ENCODE results near the gene BEAN1.

BEAN1 gene

GRCh38 chr16:66395806-66396555, 31.1 kb upstream of the BEAN1 start:
- DNase-seq (ENCODE audit: low spot score) = no peak

GRCh38 chr16:66397736-66398433, 29.2 kb upstream of the BEAN1 start:
- no peak for DNase-seq (ENCODE audit: low spot score)

GRCh38 chr16:66399031-66399430, 28.1 kb upstream of the BEAN1 start:
- DNase-seq (ENCODE audit: low spot score) = no peak

- no peak for DNase-seq (ENCODE audit: low spot score)
Measured at GRCh38 chr16:66399930-66400329, 27.2 kb upstream of the BEAN1 start.

- DNase-seq (ENCODE audit: low spot score) = no peak
Measured at GRCh38 chr16:66400503-66401380, 26.4 kb upstream of the BEAN1 start.

- no peak for DNase-seq (ENCODE audit: low spot score)
Measured at GRCh38 chr16:66401610-66402009, 25.5 kb upstream of the BEAN1 start.

- DNase-seq (ENCODE audit: low spot score) = no peak
Measured at GRCh38 chr16:66402166-66402565, 24.9 kb upstream of the BEAN1 start.

- no peak for DNase-seq (ENCODE audit: low spot score)
Measured at GRCh38 chr16:66402591-66403230, 24.4 kb upstream of the BEAN1 start.

GRCh38 chr16:66403531-66404145, 23.5 kb upstream of the BEAN1 start:
- DNase-seq (ENCODE audit: low spot score) = no peak

GRCh38 chr16:66405057-66405783, 21.9 kb upstream of the BEAN1 start:
- no peak for DNase-seq (ENCODE audit: low spot score)

- DNase-seq (ENCODE audit: low spot score) = peak; percentile 78
Measured at GRCh38 chr16:66406534-66407221, 20.4 kb upstream of the BEAN1 start.

- peak; percentile 56 for DNase-seq (ENCODE audit: low spot score)
Measured at GRCh38 chr16:66408163-66409048, 18.7 kb upstream of the BEAN1 start.

GRCh38 chr16:66409156-66409555, 17.9 kb upstream of the BEAN1 start:
- DNase-seq (ENCODE audit: low spot score) = no peak

GRCh38 chr16:66412182-66412581, 14.9 kb upstream of the BEAN1 start:
- DNase-seq (ENCODE audit: low spot score) = no peak

- DNase-seq (ENCODE audit: low spot score) = no peak
Measured at GRCh38 chr16:66414891-66415290, 12.2 kb upstream of the BEAN1 start.

- no peak for DNase-seq (ENCODE audit: low spot score)
Measured at GRCh38 chr16:66416136-66416535, 11.0 kb upstream of the BEAN1 start.

- no peak for DNase-seq (ENCODE audit: low spot score)
Measured at GRCh38 chr16:66416939-66417700, 10.0 kb upstream of the BEAN1 start.

GRCh38 chr16:66418165-66418962, 8.7 kb upstream of the BEAN1 start:
- DNase-seq (ENCODE audit: low spot score) = no peak
